Fibroblast of skin of left biceps (primary cell): Measurements from ENCODE around the gene PMM2.
"Not testable (repeated sequence)": the region's sequence is repeated elsewhere in the genome, so short reads cannot be mapped to it uniquely, and the experiment has no call there.

ENCODE experiments used
- DNase-seq, 2 experiments: peaks; one replicate each; pipeline ENCODE4 v3.0.0-alpha.2; 2013; ENCODE audit warnings: low read depth in 2 of 2

The PMM2 gene

DNA sequence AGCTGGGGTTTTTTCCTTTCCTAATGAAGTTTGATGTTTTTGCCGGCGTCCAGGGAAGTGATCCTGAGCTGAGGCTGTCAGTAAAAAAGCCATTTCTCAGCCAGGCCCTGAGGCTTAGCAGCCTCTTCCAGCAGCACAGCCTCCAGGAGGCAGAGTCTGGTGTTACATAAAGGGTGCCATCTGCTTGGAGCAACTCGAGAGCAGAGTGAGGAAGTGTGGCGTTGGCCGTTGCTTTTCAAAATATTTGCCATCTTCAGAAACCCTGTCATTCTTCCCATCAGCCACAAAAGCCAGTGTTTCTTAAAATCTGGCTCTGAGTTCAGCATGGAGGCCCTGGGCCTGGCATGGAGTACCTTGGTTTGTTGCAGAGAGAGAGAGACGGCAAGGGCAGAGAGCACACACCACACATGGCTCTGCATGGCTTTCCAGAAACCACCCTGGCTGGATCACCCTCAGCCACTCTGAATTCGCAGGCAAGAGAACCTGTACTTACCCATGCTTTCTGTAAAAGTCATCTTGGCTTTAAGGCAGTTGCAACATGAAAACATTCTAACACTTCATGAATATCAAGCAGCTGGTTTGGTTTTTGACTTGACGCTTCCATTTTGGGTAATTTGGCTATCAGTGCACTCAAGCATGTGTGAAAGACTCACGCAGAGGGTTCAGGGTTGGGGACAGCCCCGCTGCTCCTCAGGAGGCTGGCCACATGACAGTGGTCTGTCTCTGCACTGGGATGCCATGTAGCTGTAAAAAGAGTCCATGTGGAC is 21.0 kb downstream of the PMM2 start:
- no peak for DNase-seq

DNA sequence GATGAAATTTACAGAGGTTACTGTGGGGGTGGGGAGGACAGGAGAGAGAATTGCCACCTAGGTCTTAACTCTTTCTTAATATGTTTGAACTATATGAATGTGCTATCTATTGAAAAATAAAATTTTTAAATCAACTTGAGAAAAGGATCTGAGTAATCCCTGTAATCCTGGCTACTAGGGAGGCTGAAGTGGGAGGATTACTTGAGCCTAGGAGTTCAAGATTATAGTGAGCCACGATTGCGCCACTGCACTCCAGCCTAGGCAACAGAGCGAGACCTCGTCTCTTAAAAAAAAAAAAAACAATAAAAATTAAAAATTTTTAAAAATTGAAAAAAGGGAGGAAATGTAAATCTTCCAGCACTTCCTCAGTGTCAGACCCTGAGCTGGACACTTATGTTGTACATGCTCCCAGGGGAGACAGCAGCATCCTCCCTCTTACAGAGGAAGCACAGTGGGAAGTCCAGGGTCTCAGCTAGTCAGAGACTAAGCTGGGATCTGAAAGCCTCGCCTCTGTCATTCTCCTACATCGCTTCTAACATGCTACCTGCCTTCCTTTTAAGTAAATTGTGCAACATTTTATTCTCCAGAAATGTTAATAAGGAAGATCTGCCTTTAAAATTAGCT is 21.9 kb downstream of the PMM2 start:
- DNase-seq, result no peak

DNA sequence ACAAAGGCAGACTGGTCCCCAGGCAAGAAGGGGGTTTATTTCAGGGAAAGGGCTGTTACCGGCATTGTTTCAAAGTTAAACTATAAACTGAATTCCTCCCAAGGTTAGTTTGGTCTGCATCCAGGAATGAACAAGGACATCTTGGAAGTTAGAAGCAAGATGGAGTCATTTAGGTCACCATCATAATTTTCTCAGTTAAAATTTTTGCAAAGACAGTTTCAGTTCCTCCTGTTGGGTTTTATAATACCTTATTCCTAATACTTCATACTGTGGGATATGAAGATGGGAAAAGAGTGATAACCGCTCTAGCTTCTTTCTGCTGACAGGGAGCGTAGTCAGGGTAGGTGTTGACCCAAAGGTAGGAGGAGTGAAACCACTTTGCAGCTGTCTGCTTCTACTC is 24.8 kb downstream of the PMM2 start:
- no peak for DNase-seq

DNA sequence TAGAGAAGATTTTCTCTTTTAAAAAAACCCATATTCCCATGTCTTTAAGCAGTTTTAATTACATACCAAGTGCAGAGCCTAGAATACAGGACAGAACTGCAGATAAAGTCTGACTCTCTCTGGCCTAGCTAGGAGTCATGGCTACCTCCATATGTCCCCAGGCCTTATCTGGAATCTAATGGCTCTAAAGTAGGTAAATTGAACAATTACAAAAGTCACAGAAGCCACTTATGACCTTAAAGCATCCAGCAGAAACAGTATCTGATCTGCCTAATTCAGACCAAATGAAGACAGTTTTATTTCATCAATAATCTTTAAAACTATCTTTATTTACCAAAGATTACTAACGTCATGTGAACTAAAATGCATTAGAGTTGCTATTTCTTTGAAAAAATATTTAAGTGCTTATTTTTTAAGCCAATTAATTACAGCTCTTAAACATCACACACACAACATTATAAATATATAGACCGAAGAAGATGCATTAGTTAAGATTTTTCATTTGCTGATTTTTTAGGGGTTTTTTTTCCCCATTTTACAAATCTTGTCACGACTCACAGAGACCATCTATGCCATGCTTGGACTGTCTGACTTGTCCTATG is 28.7 kb downstream of the PMM2 start:
- DNase-seq, result no peak

DNA sequence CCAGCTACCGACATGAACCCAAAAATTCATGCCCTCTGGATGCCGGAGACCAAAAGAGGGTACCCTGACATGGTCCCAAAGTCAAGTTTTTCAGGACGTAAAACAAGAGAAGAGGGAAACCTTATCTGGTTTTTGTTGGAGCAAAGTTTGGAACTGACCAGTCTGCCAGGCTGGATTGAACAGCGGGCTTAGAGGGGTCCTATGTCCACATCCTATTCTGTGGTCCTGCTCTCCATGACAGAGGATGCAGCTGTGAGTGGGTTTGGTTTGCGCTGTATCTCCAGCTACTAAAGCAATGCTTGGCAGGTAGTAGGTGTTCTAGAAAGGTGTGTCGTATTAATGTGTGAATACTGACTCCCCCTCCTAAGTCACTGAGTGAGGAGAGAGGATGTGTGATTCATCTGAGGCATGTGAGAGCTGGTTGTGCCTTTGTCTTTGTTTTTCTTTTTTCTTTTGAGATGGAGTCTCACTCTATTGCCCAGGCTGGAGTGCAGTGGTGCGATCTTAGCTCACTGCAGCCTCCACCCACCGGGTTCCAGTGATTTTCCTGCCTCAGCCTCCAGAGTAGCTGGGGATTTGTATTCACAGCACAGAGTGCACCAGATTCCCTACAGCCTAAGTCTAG is 31.0 kb downstream of the PMM2 start:
- no peak for DNase-seq

DNA sequence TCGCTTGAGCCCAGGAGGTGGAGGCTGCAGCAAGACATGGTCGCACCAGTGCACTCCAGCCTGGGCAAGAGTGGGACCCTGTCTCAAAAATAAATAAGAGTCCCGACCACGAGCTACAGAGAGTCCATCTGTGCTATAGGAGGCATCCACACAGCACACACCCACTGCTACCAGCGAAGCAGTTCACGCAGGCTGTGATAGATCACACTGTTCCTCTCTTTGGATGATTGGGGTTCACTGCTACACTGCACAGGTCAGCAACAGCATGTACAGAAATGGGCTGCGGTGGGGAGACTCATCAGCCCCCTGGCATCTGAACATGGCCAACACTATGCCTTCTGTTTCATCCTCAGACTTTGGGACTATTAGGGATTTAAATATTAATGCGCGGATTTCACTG is 33.8 kb downstream of the PMM2 start:
- DNase-seq, result no peak

DNA sequence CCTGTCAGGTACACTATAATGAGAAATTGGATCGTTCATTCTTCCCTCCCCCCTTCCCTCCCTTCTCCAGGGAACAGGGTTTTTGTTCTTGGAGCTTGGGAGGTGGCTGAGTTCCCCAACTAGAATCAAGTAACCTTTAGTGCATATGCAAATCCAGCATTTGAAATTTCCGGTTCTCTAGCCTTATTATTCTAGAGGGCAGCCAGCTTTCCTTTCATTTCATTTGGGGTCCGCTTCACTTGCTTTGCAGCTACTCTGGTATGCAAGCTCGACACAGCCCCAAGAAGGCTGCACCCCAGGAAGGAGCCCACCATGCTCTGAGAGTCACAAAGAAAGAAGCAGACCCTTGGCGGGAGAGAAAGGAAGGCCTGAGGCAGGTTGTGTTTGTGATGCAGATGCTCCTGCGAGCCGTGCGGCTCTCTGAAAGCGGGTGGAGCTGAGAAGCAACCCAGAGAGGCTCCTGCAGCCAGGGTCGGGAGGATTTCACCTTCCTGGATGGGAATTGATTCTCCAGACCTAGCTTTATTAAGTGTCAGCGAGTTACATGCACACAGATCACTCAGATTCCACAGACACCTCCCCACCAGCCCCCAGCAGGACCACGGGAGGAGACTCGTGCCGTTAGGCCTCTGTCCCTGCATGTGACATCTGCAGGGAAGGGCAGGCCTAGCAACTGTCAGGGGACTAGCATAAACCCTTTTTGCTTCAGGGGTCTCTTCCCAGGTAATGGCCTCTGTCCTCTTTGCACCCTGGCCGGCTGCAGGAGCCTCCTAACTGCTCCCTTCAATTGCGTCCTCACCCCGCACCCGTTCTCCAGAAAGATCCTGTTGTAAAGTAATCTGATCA is 34.5 kb downstream of the PMM2 start:
- DNase-seq, result no peak

DNA sequence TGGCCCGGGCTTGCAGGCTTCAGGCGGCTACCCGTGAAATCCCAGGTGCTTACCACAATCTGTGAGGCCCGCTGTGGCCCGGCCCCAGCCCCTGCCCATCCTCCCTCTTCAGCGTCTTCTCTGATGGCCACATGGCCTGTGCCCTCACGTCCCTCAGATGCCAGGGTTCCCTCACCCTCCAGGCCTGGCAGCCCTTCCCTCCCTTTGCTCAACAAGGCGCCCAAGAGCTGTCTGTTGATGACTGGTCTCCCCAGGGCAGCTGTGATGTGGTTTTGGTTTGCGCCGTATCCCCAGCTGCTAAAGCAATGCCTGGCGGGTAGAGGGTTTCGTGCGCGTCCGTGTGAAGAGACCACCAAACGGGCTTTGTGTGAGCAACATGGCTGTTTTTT is 35.1 kb downstream of the PMM2 start:
- no peak for DNase-seq

DNA sequence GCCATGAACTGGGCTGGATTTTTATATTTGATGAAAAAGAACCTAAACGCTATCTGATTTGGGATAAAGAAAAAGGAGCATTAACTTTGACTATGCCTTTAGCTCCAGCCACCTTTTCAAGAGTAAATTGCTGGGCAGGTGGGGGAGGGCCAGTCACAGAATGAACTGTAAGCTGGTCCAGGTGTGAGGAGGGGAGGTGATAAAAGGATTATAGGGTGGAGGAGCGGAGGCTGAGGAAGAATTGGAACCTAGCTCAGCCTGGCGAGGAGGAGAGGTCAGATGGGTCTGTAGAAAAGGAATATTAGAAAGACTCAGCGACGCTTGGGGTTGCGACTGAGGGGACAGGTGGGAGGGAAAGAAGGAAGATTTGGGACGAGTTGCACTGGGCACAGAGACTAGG is 39.2 kb downstream of the PMM2 start:
- not testable (repeated sequence) for DNase-seq

DNA sequence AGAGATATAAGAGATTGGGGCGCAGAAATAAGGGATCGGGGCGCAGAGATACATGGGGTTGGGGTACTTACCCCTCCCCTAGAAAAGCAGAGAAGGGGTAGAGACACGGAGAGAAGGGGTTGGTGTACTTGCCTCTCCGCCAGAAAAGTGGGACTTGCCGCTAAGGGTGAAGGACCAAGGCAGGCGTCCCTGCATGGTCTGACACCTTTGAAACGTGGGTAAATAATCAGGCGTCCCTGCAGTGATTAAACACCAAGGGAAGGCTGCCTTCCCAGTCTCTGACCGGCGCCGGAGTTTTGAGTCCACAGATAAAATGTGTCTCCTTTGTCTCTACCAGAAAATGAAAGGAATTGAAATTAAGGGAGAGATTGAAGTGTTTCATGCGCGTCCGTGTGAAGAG is 40.0 kb downstream of the PMM2 start:
- not testable (repeated sequence) for DNase-seq

DNA sequence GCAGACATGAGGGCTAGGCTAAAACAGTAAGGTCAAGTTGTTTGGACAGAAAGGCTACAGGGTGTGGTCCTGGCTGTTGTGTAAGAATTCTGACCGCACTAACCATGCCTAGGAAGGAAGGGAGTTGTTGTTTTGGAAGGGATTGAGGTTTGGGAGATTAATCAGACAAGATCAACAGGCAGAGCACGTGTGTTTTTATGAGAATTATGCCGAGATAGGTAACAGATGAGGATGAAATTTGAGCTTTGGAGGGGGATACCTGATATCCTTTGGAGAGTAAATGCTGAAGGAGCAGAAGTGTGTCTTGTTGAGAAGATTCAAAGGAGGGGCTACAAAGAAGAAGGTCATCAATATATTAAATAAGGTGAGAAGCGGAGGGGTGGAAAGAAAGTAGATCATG is 44.4 kb downstream of the PMM2 start:
- DNase-seq, result not testable (repeated sequence)

DNA sequence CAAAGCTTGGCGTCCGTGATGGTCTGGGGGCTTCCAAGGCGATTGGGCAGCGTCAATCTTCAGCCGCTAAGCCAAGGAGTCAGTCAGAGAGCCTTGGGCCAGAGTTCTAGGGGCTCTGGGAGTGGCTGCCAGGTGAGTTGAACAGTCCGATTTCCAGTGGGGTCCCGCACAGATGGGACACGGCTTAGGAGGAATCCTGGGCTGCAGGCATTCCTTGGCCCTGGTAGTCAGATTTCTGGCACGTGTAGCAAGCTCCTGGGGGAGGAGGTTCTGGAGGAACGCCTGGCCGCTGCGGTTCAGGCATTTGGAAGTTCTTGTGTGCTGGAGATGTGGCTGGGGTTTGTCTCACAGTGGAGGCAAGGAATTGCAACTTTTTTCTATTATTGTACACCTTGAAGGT is 45.7 kb downstream of the PMM2 start:
- DNase-seq, result not testable (repeated sequence)

DNA sequence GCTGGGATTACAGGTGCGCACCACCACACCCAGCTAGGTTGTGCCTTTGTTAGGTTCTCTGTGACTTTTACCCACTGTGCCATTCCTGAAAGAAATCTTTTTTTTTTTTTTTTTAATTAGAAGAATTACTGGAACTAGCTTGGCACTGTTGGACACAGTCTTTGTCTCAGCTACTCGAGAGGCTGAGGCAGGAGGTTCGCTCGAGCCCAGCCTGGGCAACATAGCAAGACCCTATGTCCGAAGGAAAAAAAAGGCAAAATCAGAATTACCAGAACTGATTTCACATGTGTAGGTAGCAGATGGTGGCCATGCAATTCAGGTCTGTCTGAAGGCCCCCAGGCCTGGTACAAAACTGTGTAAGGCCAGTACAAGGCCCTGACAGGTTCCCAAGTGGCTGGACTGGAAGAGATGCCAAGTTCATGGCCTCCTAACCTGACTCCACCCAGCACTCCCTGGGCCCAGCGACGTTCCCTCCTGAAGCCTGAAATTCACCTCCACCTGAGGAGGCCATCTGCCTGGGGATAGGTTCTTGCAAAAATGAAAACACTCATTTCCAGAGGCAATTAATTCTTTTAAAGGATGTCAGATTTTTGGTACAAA is 48.2 kb downstream of the PMM2 start:
- DNase-seq, result no peak

DNA sequence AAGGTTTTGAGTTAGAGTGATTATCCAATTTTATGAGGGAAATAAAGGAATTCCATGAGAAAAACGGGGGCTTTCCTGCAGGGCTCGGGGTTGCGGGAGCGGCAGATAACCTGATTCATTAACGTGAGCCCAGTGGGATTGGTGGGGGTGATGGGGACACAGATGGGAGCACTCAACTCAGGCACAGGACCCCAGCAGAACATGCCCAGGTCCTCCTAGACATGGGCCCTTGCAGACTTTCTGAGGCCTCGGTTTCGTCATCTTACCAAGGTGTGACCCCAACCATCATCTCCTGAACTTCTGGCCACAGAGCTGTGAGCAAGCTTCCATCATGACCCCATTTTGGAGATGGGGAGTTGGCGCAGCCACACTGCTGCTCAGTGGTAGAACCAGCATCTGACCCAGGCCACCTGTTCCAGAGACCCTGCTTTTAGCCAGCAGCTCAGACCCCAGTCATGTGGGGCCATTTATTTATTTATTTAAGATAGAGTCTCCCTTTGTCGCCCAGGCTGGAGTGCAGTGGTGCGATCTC is 48.8 kb downstream of the PMM2 start:
- DNase-seq, result no peak

DNA sequence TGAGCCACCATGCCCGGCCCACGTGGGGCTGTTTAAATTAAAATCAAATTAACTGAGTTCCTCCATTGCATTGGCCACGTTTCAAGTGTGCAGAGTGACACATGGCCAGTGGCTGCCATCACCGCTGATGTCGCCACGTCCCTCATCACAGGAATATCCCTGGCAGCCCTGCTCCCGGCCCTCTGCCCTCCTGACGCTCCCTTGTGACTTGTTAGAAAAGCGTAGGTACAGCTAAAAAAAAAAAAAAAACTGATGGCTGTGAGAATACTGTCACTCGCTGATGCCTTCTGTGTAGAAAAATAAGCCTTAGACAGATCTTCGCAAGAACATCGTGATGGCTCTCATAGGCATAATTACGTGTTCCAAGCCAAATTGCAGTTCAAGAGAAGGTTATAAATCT is 49.5 kb downstream of the PMM2 start:
- no peak for DNase-seq

DNA sequence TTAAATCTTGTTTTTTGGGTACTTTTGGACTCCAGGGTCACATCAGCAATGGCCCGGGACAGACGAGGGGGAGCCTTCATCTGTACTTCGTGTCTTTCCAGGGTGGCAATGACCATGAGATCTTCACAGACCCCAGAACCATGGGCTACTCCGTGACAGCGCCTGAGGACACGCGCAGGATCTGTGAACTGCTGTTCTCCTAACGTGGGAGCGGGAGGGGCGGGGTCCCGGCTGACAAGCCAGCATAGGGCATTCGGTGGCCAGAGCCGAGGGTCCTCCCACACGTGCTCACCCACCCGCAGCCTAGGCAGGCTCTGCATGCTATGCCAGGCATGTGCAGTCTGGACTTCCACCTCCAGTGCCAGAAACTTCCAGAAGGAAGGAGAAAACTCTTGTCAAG is 50.0 kb downstream of the PMM2 start:
- no peak for DNase-seq

DNA sequence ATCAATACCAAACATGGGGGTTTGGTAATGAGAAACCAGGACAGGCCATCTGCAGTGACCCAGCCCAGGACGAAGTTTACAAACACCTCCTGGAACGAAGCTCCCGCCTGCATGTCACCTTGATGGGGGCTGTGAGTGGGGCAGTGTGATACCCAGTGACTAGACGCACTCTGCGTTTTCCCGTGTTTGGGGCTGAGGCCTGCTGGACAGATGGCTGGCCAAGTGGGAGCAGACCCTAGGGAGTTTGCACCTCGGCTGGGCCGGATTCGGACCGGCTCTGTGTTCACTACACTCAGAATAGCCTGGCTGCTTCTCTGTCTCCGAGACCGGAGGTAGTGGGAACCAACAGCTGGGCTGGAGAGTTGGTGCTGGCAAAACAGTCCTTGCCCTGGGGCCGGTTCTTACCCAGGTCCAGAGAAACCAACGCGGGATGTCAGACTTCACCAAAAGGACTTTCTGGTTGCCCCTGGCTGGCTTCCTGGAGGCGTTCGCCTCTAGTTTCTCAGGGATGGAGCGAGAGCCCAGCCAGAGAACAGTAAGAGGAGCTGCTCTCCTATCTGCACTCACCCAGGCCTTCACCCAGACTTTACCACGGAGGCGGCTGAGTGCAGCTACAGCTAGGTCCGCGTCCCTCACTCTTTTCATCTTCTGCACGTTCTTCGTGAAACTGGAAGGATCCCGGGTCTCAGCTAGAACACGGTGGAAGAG is 50.7 kb downstream of the PMM2 start:
- no peak for DNase-seq

DNA sequence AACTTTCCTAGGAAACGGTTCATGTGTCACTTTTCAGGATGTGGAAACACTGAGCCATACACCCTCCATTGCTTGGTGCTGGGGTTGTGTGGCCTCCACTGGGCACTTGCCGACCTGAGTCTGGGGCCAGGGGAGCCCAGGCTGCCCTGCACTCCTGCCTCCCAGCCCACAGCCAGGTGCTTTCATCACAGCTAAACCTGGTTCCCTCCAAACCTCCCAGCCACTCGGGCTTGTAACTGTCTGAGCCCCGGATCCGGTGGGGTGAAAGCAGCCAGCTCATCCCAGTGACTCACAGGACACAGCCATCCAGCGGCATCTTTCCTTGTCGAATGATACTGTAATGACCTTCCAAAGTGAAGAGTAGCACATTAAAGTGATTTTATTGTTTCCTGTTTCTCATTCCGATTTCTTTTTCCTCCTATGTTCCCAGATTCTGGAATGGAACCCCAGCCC is 51.3 kb downstream of the PMM2 start:
- DNase-seq, result peak; percentile 21 to 29

DNA sequence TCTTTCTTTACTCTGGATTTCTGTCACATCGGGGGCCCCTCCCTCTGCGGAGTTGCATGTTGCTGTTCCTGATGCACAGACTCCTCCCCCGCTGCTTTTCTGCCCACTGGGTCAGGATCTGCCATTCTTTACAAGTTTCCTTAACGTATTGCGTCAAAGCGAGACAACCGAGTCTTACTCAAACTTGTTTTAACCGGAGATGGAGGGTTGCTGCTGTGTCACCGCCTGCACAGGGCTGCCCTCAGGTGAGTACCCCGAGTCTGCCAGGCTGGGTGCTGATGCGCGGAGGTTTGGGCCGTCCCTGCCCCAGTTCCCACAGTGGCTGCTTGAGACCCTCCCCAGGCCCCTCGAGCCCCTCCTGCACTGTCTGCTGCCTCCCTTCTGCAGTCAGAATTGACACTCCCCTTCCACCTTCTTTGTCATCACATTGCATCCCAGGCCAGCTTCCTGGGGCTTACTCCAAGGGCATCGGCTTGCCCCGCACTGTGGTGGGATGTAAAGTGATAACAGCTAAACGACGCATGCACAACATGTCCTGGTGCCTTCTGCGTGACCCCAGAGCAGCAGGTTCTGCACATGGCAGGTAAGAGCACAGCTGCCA is 51.9 kb downstream of the PMM2 start:
- no peak for DNase-seq

DNA sequence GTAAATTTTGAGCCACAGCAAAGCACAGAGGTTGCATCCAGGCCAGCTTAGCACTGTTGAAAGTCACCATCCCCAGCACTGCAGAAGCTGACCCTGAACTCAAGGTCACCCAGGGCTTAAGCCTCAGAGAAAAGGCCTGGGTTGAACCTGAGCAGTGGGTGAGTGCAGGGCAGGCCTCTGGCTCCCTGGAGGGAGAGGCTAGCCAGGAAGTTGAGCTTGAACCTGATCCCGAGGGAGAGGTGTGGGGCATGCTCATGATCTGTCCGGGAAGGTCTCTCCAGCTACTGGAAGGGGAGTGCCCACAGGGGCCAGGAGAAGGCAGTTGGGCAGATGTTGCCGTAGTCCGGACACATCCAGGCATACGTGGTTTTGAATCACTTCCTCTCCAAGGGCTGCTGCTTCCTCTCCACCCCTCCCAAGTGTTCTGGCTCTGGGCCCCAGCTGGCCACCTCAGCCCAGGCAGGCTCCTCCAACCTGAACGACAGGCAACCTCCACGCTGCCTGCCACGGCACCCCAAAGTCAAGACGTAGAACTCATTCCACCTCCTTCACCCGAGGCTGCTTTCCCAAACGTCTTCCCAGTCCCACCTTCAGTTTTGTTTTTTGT is 52.7 kb downstream of the PMM2 start:
- DNase-seq, result no peak
